Keratinocyte (primary cell): ENCODE measurements around the gene FCAR.
"Not testable (repeated sequence)": the region's sequence is repeated elsewhere in the genome, so short reads cannot be mapped to it uniquely, and the experiment has no call there.

ENCODE experiments used
- EZH2 ChIP-seq: IDR thresholded peaks from one replicate; pipeline ENCODE4 v1.6.1; 2012; ENCODE audit warnings: inconsistent platforms, mild to moderate bottlenecking, low read length, moderate library complexity
- TF ChIP-seq, protein P1 (sequence below), 3 experiments: IDR thresholded peaks in 1 of 3; conservative IDR thresholded peaks in 1 of 3; optimal IDR thresholded peaks in 1 of 3; 2 replicates in 2 of 3; 3 replicates in 1 of 3; pipeline versions ENCODE3 to v1.5.1; 2011; ENCODE audit warnings: low read length in 3 of 3, mild to moderate bottlenecking in 3 of 3, moderate library complexity in 2 of 3, control low read depth in 1 of 3, inconsistent platforms in 1 of 3; ENCODE audit not compliant: insufficient read depth in 2 of 3; ENCODE audit errors: extremely low read depth in 1 of 3

- TF ChIP-seq, protein P1, sequence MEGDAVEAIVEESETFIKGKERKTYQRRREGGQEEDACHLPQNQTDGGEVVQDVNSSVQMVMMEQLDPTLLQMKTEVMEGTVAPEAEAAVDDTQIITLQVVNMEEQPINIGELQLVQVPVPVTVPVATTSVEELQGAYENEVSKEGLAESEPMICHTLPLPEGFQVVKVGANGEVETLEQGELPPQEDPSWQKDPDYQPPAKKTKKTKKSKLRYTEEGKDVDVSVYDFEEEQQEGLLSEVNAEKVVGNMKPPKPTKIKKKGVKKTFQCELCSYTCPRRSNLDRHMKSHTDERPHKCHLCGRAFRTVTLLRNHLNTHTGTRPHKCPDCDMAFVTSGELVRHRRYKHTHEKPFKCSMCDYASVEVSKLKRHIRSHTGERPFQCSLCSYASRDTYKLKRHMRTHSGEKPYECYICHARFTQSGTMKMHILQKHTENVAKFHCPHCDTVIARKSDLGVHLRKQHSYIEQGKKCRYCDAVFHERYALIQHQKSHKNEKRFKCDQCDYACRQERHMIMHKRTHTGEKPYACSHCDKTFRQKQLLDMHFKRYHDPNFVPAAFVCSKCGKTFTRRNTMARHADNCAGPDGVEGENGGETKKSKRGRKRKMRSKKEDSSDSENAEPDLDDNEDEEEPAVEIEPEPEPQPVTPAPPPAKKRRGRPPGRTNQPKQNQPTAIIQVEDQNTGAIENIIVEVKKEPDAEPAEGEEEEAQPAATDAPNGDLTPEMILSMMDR (optimal IDR thresholded peaks at IDR 0.05 in 1 of 3, IDR thresholded peaks at IDR 0.05 in 1 of 3, conservative IDR thresholded peaks at IDR 0.05 in 1 of 3; ENCODE audit: extremely low read depth in 1 of 3, insufficient read depth in 2 of 3, low read length in 3 of 3), result not testable (repeated sequence)
- TF ChIP-seq EZH2, result not testable (repeated sequence)
Measured at GRCh38 chr19:54894106-54894505, 20.1 kb downstream of the FCAR start.
